Thyroid gland (tissue), 4 donors: ENCODE measurements around the gene ULBP2.

Experiments
- CTCF ChIP-seq, 6 experiments: fragments of 200-600 bp in 3 of 6; fragments of 450-650 bp in 3 of 6; sonication (generic) in 3 of 6; IDR thresholded peaks; one replicate each; pipeline ENCODE4 v1.5.1; 2016 to 2019; ENCODE audit warnings: antibody characterized with exemption in 6 of 6, mild to moderate bottlenecking in 2 of 6, inconsistent platforms in 1 of 6, moderate library complexity in 1 of 6
- POLR2A ChIP-seq, 2 donors: fragments of 450-650 bp; IDR thresholded peaks; one replicate each; pipeline ENCODE4 v1.6.1; 2017; ENCODE audit warnings: antibody characterized with exemption in 2 of 2, mild to moderate bottlenecking in 2 of 2, moderate library complexity in 1 of 2

- TF ChIP-seq CTCF (IDR thresholded peaks at IDR 0.05) = no peak
- no peak for TF ChIP-seq POLR2A (IDR thresholded peaks at IDR 0.05)
These were observed 16.9 kb upstream of the ULBP2 start for GRCh38 chr6:149924933-149925252.
